Endometrial microvascular endothelial cells (primary cell): ENCODE data around the gene MBNL3. TPM values are rescaled to one million over a fixed set of nuclear protein-coding genes. Genes with fewer than 3 reads are reported as not detected.

Source experiments
- in situ Hi-C: cut with HindIII; loops from 2 replicates; pipeline ENCODE4 v1.10.0; 2017; ENCODE audit warnings: low sequenced_read_pairs, low pct_unique_long_range_greater_than_20kb; ENCODE audit errors: inconsistent ontology term
- total RNA-seq: library from RNA; depleted of rRNA; stranded (reverse); fragments of >200 nt; gene quantifications from one replicate; pipeline ENCODE4 v1.2.3, GENCODE V29; 2015; ENCODE audit errors: inconsistent ontology term

Gene MBNL3
- total RNA-seq = 2.2 TPM

- in situ Hi-C loops = no loop called here
Observed at GRCh38 chrX:132488819-132489577, at the start of gene MBNL3. Gene MBNL3, minus strand, starts transcription at chrX:132489038. Its CDS starts 49,427 bp downstream, at chrX:132439611.

DNA sequence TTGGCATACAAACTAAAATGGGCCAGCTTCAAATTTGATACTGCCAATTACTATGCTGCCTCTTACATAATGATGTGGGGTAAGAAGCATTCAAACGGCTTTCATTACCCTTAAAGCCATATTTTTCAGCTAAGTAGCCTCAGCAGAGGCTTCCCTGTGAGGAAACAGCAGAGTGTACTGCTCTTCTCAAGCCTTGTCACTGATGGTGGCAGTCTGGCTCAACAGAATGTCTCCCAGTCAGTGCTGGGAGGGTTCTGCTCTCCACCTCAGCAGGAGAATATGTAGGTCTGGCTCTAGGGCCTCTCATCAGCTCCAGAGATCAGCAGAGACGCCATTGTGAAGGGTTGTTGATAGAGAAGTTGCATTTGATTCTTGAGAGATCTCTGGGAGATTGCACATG is 44.6 kb upstream of the MBNL3 start:
- in situ Hi-C loops = no loop called here

DNA sequence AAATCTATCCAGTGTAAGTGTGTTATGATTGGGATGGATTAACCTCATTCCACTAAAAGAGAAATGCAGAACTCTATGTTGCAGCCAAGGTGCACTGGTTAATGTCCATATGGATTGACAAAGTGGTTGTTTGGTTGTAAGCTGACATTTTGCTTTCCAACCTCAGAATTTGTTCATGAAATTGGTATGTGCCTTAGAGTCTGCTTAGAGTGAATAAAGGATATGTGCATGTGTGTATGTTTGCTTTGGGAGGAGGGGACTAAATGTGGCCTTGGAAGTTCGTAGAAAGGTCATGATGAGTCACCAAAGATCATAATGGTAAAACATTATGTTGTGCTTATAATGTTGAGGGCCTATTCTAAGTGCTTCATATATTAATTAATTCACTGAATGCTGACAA is 44.1 kb upstream of the MBNL3 start:
- in situ Hi-C loops = no loop called here

DNA sequence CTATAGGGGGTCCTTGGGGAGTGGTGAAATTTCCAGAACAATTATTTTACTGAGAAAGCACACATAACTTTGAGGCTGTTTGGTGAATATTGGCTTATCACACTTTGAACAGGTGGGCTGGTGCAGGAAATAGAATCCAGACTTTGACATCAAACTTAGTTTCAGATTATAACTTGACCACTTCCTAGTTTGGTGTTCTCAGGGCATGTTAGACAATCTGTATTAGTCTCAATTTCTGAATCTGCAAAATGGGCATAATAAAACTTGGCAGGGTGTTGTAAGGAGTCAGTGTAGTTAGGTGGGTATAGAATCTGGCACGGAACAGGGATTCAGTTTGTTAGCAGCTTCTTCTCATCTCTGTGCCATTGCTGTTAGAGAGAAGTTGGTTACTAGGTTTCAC is 43.3 kb upstream of the MBNL3 start:
- in situ Hi-C loops = no loop called here

GRCh38 chrX:132520792-132521191 is 32.0 kb upstream of the MBNL3 start:
- in situ Hi-C loops = no loop called here

DNA sequence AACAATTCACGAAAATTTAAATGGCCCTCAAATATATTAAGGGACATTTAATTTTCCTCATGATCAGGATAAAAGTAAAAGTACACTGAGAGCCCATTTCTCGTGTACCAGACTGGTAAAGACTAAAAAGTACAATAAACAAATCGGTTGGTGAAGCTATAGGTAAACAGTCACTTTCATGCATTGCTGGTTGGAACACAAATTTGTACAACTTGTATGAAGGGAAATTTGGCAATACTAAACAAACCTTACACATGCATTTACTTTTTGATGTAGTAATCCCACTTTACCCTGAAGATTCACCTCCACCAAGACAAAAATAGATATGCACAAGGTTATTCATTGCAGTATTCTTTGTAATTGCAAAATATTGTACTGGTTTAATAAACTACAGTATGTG is 31.4 kb upstream of the MBNL3 start:
- in situ Hi-C loops = no loop called here

DNA sequence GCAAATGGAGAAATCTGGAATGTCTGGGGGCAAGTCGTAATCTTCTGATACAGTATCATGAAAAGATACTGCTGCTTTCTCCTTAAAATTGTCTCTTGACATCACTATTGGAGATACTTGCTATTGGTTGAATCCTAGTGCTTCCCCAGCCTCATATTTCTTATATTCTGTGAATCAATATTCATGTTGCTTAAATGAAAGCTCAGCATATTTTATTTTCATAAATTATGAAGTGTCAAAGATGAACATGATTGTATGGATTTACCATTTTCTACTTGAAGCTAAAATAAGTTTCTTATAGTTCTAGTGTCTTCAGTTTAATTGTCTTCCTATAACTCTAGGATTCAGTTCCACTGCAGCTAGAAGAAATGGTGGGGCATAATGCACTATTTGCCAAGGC is 29.6 kb upstream of the MBNL3 start:
- in situ Hi-C loops = no loop called here

GRCh38 chrX:132508834-132509233 is 20.0 kb upstream of the MBNL3 start:
- in situ Hi-C loops = no loop called here

DNA sequence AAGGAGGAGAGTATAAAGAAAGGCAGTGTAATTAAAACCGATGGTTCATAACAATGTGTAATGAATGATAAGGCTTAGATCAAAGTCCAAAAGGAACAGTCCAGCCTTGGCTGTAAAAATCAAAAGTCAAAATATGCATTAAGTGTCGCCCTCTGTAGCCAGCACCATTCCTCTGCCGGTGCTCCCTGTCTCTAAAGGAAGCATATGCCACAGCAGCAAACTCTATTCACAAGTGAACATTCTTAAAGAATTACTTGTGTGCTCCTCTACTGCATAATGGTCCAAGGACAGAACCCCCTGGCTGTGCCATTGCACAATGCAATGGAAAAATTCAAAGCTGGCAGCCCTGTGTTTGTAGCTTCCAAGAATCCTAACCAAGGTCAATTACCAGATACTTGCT is 16.3 kb upstream of the MBNL3 start:
- in situ Hi-C loops = no loop called here

GRCh38 chrX:132504417-132504816 is 15.6 kb upstream of the MBNL3 start:
- in situ Hi-C loops = no loop called here

DNA sequence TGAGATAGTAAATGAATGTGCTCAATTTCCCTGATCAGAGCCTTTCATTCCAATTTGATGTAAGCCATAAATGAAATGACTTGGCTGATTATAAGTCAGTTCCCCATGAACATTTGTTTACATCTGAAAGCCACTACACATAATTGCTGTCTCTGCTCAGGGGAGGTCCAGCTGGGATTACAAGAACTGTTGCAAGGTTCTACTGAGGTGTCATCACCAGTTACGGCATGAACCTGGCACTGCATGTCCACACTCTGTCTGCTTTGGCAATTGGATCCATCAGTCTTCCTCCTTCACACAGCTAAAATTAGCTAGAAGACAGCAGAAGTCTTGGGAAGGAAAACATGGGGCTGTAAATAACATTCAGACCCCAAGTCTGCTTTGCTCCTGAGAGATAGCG is 12.8 kb upstream of the MBNL3 start:
- in situ Hi-C loops = no loop called here

DNA sequence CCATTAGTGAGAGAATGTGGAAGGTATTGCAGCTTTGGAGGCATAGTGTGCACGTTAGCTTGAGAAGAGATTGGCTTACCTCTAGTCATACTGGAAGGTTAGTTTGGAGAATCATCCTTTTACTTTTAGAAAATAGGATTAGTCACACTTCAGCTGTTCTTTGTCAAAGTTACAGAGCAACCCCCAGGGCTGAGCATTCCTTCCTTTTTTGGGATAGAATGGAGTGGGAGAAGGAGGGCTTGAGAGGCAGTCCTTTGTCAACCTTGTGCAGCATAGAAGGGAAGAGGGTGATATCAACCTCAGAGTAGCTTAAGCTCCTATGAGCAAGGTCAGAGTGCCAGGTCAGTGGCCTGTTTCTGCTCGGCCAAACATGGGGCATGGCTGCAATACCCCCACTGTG is 8.6 kb upstream of the MBNL3 start:
- in situ Hi-C loops = no loop called here

DNA sequence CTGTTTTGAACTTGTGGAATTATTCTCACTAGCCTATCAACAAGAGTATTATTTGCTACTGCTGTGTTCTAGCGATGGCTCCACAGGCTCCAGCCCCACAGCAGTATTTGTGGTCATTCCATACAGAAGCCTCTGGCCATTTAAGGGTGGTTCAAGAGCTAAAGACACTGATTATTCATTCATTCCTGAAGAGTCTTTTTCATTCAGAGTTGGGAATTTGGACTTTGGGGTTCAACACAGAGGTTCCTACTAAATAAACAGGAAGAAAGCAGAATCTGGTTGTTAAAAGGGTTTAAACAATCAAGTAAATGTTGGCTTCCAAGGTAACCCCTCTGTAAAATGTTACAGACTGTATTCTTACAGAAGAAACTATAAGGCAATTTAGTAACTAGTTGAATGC is 4.3 kb upstream of the MBNL3 start:
- in situ Hi-C loops = no loop called here

- in situ Hi-C loops = no loop called here
Observed at GRCh38 chrX:132491191-132491590, 2.4 kb upstream of the MBNL3 start.

GRCh38 chrX:132489578-132490419 is 961 bp upstream of the MBNL3 start:
- in situ Hi-C loops = no loop called here

DNA sequence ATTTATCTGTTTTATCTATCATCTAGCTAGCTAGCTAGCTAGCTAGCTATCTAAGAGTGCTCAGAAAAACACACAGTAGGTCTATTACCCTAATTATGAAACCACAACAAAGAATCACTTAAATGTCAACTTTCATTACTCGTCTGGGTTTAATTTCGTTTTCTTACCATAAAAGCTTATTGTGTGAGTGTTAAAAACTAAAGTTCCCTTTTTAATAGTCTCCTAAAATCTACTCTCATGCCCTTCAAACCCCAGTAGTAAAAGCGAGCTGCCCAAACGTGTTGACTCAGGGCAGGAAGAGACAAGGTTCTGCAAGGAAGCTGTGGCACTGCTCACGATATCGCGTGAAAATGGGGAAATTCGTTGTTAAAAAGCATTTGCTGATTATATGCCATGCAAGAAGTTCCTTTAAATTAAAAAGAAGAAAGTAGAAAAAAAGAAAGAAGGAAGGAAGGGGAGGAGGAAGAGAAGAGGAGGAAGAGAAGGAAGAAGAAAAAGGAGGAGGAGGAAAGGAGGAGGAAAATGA is 595 bp downstream of the MBNL3 start:
- in situ Hi-C loops = no loop called here

- in situ Hi-C loops = no loop called here
Observed at GRCh38 chrX:132486599-132487178, 2.1 kb downstream of the MBNL3 start.

GRCh38 chrX:132483951-132484350 is 4.9 kb downstream of the MBNL3 start:
- in situ Hi-C loops = no loop called here

- in situ Hi-C loops = no loop called here
Observed at GRCh38 chrX:132483488-132483887, 5.3 kb downstream of the MBNL3 start.

- in situ Hi-C loops = no loop called here
Observed at GRCh38 chrX:132482632-132483031, 6.2 kb downstream of the MBNL3 start.
